HUES6 (cell line): ENCODE results near the gene ARG1.

ENCODE experiments used
- H3K27ac ChIP-seq: 2 replicates; pipeline ENCODE4 v1.7.0; 2013; ENCODE audit warnings: low read depth, mild to moderate bottlenecking, low read length, inconsistent platforms
- H3K27me3 ChIP-seq: 2 replicates; pipeline ENCODE4 v1.6.1; 2013; ENCODE audit warnings: low read length; ENCODE audit not compliant: control insufficient read depth, insufficient read depth
- H3K36me3 ChIP-seq: 2 replicates; pipeline ENCODE4 v1.6.1; 2013; ENCODE audit warnings: low read length; ENCODE audit not compliant: control insufficient read depth, insufficient read depth
- H3K4me1 ChIP-seq: 2 replicates; pipeline ENCODE4 v1.6.1; 2013; ENCODE audit warnings: low read length; ENCODE audit not compliant: control insufficient read depth, insufficient read depth
- H3K4me3 ChIP-seq: 2 replicates; pipeline ENCODE4 v1.5.1; 2013; ENCODE audit warnings: low read depth, low read length
- H3K9ac ChIP-seq: one replicate; pipeline ENCODE4 v1.6.1; 2013; ENCODE audit warnings: mild to moderate bottlenecking, low read length
- H3K9me3 ChIP-seq: 2 replicates; pipeline ENCODE4 v1.6.1; 2013; ENCODE audit warnings: low read depth, low read length; ENCODE audit not compliant: control insufficient read depth, insufficient read depth

Gene ARG1

GRCh38 chr6:131551902-131552301, 21.1 kb upstream of the ARG1 start:
- H3K9me3 ChIP-seq = no peaks in the 10 kb centered on the region
- no peaks in the 10 kb centered on the region for H3K36me3 ChIP-seq
- no peak overlapping the region for H3K4me3 ChIP-seq
- H3K27me3 ChIP-seq = no peaks in the 10 kb centered on the region
- no peak overlapping the region for H3K27ac ChIP-seq
- no peak overlapping the region for H3K9ac ChIP-seq
- no peaks in the 10 kb centered on the region for H3K4me1 ChIP-seq

GRCh38 chr6:131552572-131552971, 20.5 kb upstream of the ARG1 start:
- no peaks in the 10 kb centered on the region for H3K36me3 ChIP-seq
- no peaks in the 10 kb centered on the region for H3K9me3 ChIP-seq
- no peaks in the 10 kb centered on the region for H3K27me3 ChIP-seq
- H3K4me3 ChIP-seq = no peak overlapping the region
- H3K4me1 ChIP-seq = no peaks in the 10 kb centered on the region
- no peak overlapping the region for H3K9ac ChIP-seq
- H3K27ac ChIP-seq = no peak overlapping the region

GRCh38 chr6:131555992-131556391, 17.0 kb upstream of the ARG1 start:
- H3K36me3 ChIP-seq = no peaks in the 10 kb centered on the region
- H3K27ac ChIP-seq = no peak overlapping the region
- no peaks in the 10 kb centered on the region for H3K4me1 ChIP-seq
- H3K27me3 ChIP-seq = no peaks in the 10 kb centered on the region
- H3K4me3 ChIP-seq = no peak overlapping the region
- no peaks in the 10 kb centered on the region for H3K9me3 ChIP-seq
- no peak overlapping the region for H3K9ac ChIP-seq

GRCh38 chr6:131558922-131559321, 14.1 kb upstream of the ARG1 start:
- no peak overlapping the region for H3K27ac ChIP-seq
- no peaks in the 10 kb centered on the region for H3K4me1 ChIP-seq
- H3K9me3 ChIP-seq = no peaks in the 10 kb centered on the region
- no peak overlapping the region for H3K9ac ChIP-seq
- H3K36me3 ChIP-seq = no peaks in the 10 kb centered on the region
- no peaks in the 10 kb centered on the region for H3K27me3 ChIP-seq
- no peak overlapping the region for H3K4me3 ChIP-seq

GRCh38 chr6:131561925-131562707, 10.9 kb upstream of the ARG1 start:
- H3K4me1 ChIP-seq = no peaks in the 10 kb centered on the region
- H3K36me3 ChIP-seq = no peaks in the 10 kb centered on the region
- no peaks in the 10 kb centered on the region for H3K27me3 ChIP-seq
- H3K9ac ChIP-seq = no peak overlapping the region
- no peaks in the 10 kb centered on the region for H3K9me3 ChIP-seq
- no peak overlapping the region for H3K27ac ChIP-seq
- H3K4me3 ChIP-seq = no peak overlapping the region

GRCh38 chr6:131565056-131565455, 8.0 kb upstream of the ARG1 start:
- Histone ChIP-seq H3K27me3 (no peaks in the 10 kb centered on the region), H3K9me3 (no peaks in the 10 kb centered on the region), H3K36me3 (no peaks in the 10 kb centered on the region), H3K4me3 (no peak overlapping the region), H3K9ac (no peak overlapping the region), H3K4me1 (no peaks in the 10 kb centered on the region), H3K27ac (no peak overlapping the region)

- no peaks in the 10 kb centered on the region for H3K27me3 ChIP-seq
- 0 out of 2 replicates have a peak, but pooled peaks cover 2% of the 10 kb centered on the region for H3K4me1 ChIP-seq
- no peaks in the 10 kb centered on the region for H3K36me3 ChIP-seq
- no peaks in the 10 kb centered on the region for H3K9me3 ChIP-seq
- no peak overlapping the region for H3K9ac ChIP-seq
- no peak overlapping the region for H3K4me3 ChIP-seq
- no peak overlapping the region for H3K27ac ChIP-seq
Observed at GRCh38 chr6:131568726-131569125, 4.3 kb upstream of the ARG1 start.

GRCh38 chr6:131574133-131574532, 1.1 kb downstream of the ARG1 start:
- H3K4me1 ChIP-seq = peaks cover 11% of the 10 kb centered on the region; the same call in 1 of the 2 replicates
- peaks cover 6% of the 10 kb centered on the region; the same call in 1 of the 2 replicates for H3K36me3 ChIP-seq

GRCh38 chr6:131574686-131575085, 1.7 kb downstream of the ARG1 start:
- H3K27ac ChIP-seq = no peak overlapping the region
- no peaks in the 10 kb centered on the region for H3K9me3 ChIP-seq
- no peaks in the 10 kb centered on the region for H3K27me3 ChIP-seq
- H3K9ac ChIP-seq = no peak overlapping the region
- H3K4me1 ChIP-seq = peaks cover 11% of the 10 kb centered on the region; the same call in 1 of the 2 replicates
- no peak overlapping the region for H3K4me3 ChIP-seq
- peaks cover 9% of the 10 kb centered on the region for H3K36me3 ChIP-seq

More at GRCh38 chr6:131574133-131574532, 1.1 kb downstream of the ARG1 start:
- Histone ChIP-seq H3K9me3 (no peaks in the 10 kb centered on the region), H3K27ac (no peak overlapping the region), H3K9ac (no peak overlapping the region), H3K27me3 (no peaks in the 10 kb centered on the region), H3K4me3 (no peak overlapping the region)

GRCh38 chr6:131575834-131576478, 2.9 kb downstream of the ARG1 start:
- H3K27ac ChIP-seq = no peak overlapping the region
- peaks cover 11% of the 10 kb centered on the region; the same call in 1 of the 2 replicates for H3K4me1 ChIP-seq
- peaks cover 15% of the 10 kb centered on the region for H3K36me3 ChIP-seq

GRCh38 chr6:131581523-131581922, 8.5 kb downstream of the ARG1 start:
- H3K9ac ChIP-seq = no peak overlapping the region
- H3K27ac ChIP-seq = no peak overlapping the region
- peaks cover 2% of the 10 kb centered on the region; the same call in 1 of the 2 replicates for H3K4me1 ChIP-seq
- H3K9me3 ChIP-seq = no peaks in the 10 kb centered on the region
- peaks cover 42% of the 10 kb centered on the region for H3K36me3 ChIP-seq
- no peaks in the 10 kb centered on the region for H3K27me3 ChIP-seq
- no peak overlapping the region for H3K4me3 ChIP-seq

More at GRCh38 chr6:131575834-131576478, 2.9 kb downstream of the ARG1 start:
- Histone ChIP-seq H3K27me3 (no peaks in the 10 kb centered on the region), H3K4me3 (no peak overlapping the region), H3K9ac (no peak overlapping the region), H3K9me3 (no peaks in the 10 kb centered on the region)
